Glutamatergic neuron (in vitro differentiated cells): Measurements from ENCODE around the gene PDHX. TPM values are rescaled to one million over a fixed set of nuclear protein-coding genes. Genes with fewer than 3 reads are reported as not detected.

ENCODE experiments used
- DNase-seq: peaks from one replicate; pipeline ENCODE4 v3.0.0; 2022
- H3K27ac Mint-ChIP-seq: one replicate; pipeline ENCODE4 v1.8.0; 2020; ENCODE audit warnings: mild to moderate bottlenecking, mixed read lengths, inconsistent platforms; ENCODE audit not compliant: unreplicated experiment
- H3K27me3 Mint-ChIP-seq: one replicate; pipeline ENCODE4 v1.8.0; 2020; ENCODE audit warnings: mild to moderate bottlenecking, moderate library complexity, mixed read lengths, inconsistent platforms; ENCODE audit not compliant: unreplicated experiment
- H3K36me3 Mint-ChIP-seq: one replicate; pipeline ENCODE4 v1.8.0; 2020; ENCODE audit warnings: mild to moderate bottlenecking, mixed read lengths, inconsistent platforms; ENCODE audit not compliant: unreplicated experiment
- H3K4me1 Mint-ChIP-seq: one replicate; pipeline ENCODE4 v1.8.0; 2020; ENCODE audit warnings: mild to moderate bottlenecking, low read depth, mixed read lengths, inconsistent platforms; ENCODE audit not compliant: unreplicated experiment
- H3K4me3 Mint-ChIP-seq: one replicate; pipeline ENCODE4 v1.8.0; 2020; ENCODE audit warnings: mild to moderate bottlenecking, mixed read lengths, inconsistent platforms; ENCODE audit not compliant: unreplicated experiment
- H3K9me3 Mint-ChIP-seq: one replicate; pipeline ENCODE4 v1.8.0; 2020; ENCODE audit warnings: mild to moderate bottlenecking, moderate library complexity, mixed read lengths, inconsistent platforms; ENCODE audit not compliant: unreplicated experiment
- CTCF ChIP-seq: fragments of 200-600 bp; sonication (generic); IDR thresholded peaks from one replicate; pipeline ENCODE4 v1.5.0; 2021; ENCODE audit not compliant: partially characterized antibody, unreplicated experiment
- total RNA-seq: library from RNA; stranded (reverse); fragmentation: NEBNext Ultra II Directional; extraction: Animal tissue kit (Norgen Biotek cat#: 25700); gene quantifications from one replicate; pipeline ENCODE4 v1.2.1, GENCODE V29; 2021; ENCODE audit not compliant: unreplicated experiment

The PDHX gene
- total RNA-seq, 1 donor from 2014 or later, result 46.5 TPM

- Mint-ChIP-seq H3K4me3 (no peak overlapping the region), H3K9me3 (no peaks in the 10 kb centered on the region), H3K27me3 (no peaks in the 10 kb centered on the region), H3K4me1 (no peaks in the 10 kb centered on the region), H3K36me3 (peaks cover 4% of the 10 kb centered on the region), H3K27ac (no peak overlapping the region)
- no peak for TF ChIP-seq CTCF
- DNase-seq, result no peak
Measured at GRCh38 chr11:34988294-34989255, 72.2 kb downstream of the PDHX start.

- Mint-ChIP-seq H3K36me3 (no peaks in the 10 kb centered on the region), H3K27me3 (no peaks in the 10 kb centered on the region)
- TF ChIP-seq CTCF, result no peak
Measured at GRCh38 chr11:34990916-34991315, 74.5 kb downstream of the PDHX start.

GRCh38 chr11:34994854-34995253 is 78.4 kb downstream of the PDHX start:
- Mint-ChIP-seq H3K4me3 (no peak overlapping the region), H3K27ac (no peak overlapping the region), H3K9me3 (no peaks in the 10 kb centered on the region), H3K27me3 (no peaks in the 10 kb centered on the region), H3K36me3 (no peaks in the 10 kb centered on the region), H3K4me1 (no peaks in the 10 kb centered on the region)
- DNase-seq, result no peak
- TF ChIP-seq CTCF, result no peak

More at GRCh38 chr11:34990916-34991315, 74.5 kb downstream of the PDHX start:
- H3K27ac Mint-ChIP-seq, result no peak overlapping the region
- DNase-seq, result no peak
- no peaks in the 10 kb centered on the region for H3K4me1 Mint-ChIP-seq
- no peaks in the 10 kb centered on the region for H3K9me3 Mint-ChIP-seq
- no peak overlapping the region for H3K4me3 Mint-ChIP-seq

- Mint-ChIP-seq H3K27ac (no peak overlapping the region), H3K4me3 (no peak overlapping the region), H3K4me1 (no peaks in the 10 kb centered on the region), H3K27me3 (no peaks in the 10 kb centered on the region), H3K9me3 (no peaks in the 10 kb centered on the region), H3K36me3 (no peaks in the 10 kb centered on the region)
- no peak for DNase-seq
- no peak for TF ChIP-seq CTCF
Measured at GRCh38 chr11:34996958-34997357, 80.5 kb downstream of the PDHX start.

- H3K36me3 Mint-ChIP-seq, result no peaks in the 10 kb centered on the region
- H3K27me3 Mint-ChIP-seq, result no peaks in the 10 kb centered on the region
- H3K4me1 Mint-ChIP-seq, result no peaks in the 10 kb centered on the region
- DNase-seq, result no peak
- no peaks in the 10 kb centered on the region for H3K9me3 Mint-ChIP-seq
- TF ChIP-seq CTCF, result no peak
- H3K27ac Mint-ChIP-seq, result no peak overlapping the region
- H3K4me3 Mint-ChIP-seq, result no peak overlapping the region
Measured at GRCh38 chr11:34997952-34998528, 81.6 kb downstream of the PDHX start.
